ENCODE measurements around the gene C3orf70. TPM values are rescaled to one million over a fixed set of nuclear protein-coding genes. Genes with fewer than 3 reads are reported as not detected.

The C3orf70 gene
- total and polyA plus RNA-seq, 8 donors = 0.22 to 0.90 (median 0.36) TPM

GRCh38 chr3:185157347-185157746 is 4.5 kb upstream of the C3orf70 start:
- TF ChIP-seq CTCF (IDR thresholded peaks at IDR 0.05) = no peak
- ATAC-seq = no peak
- Histone ChIP-seq H3K4me3 (no peak overlapping the region), H3K9me3 (no peaks in the 10 kb centered on the region), H3K27me3 (no peaks in the 10 kb centered on the region), H3K27ac (no peak overlapping the region), H3K36me3 (no peaks in the 10 kb centered on the region), H3K4me1 (no peaks in the 10 kb centered on the region)
- WGBS, 2 donors = 82 to 88% methylated on average over 3 of the region's 3 CpGs
- no peak for FAIRE-seq
- DNase-seq = no peak
- intact Hi-C loops (cut with DNase I) = no loop called here

GRCh38 chr3:185155678-185156077 is 2.8 kb upstream of the C3orf70 start:
- Histone ChIP-seq H3K4me3 (no peak overlapping the region), H3K4me1 (peaks cover 0 to 3% (median 0%) of the 10 kb centered on the region in 3 donors), H3K27ac (no peak overlapping the region), H3K27me3 (peaks cover 0 to 14% (median 0%) of the 10 kb centered on the region in 4 donors), H3K36me3 (no peaks in the 10 kb centered on the region), H3K9me3 (no peaks in the 10 kb centered on the region)
- ATAC-seq = no peak
- WGBS, 2 donors = 79 to 85% methylated on average over 5 of the region's 5 CpGs
- intact Hi-C loops (cut with DNase I) = no loop called here
- no peak for FAIRE-seq
- TF ChIP-seq CTCF (IDR thresholded peaks at IDR 0.05) = no peak
- DNase-seq = no peak

- H3K4me3 ChIP-seq = no peak overlapping the region
- ATAC-seq = no peak
- intact Hi-C loops (cut with DNase I) = no loop called here
Measured at GRCh38 chr3:185153861-185154629, 1.2 kb upstream of the C3orf70 start.

GRCh38 chr3:185153171-185153771 is 411 bp upstream of the C3orf70 start:
- DNase-seq (peak in 1 of 6 donors; percentile 65), ATAC-seq (peak in 3 of 4 donors; percentile 11 to 24 (median 24)), FAIRE-seq (no peak)
- H3K9me3 ChIP-seq = no peaks in the 10 kb centered on the region
- peak overlapping the region in 3 of 4 donors; percentile 12 to 62 (median 47) for H3K4me3 ChIP-seq
- H3K4me1 ChIP-seq = peaks cover 0 to 3% (median 0%) of the 10 kb centered on the region in 3 donors
- 3 to 8% methylated on average over 34 to 53 of the region's 53 CpGs for WGBS, 2 donors
- intact Hi-C loops (cut with DNase I) = no loop called here
- no peak for TF ChIP-seq CTCF (IDR thresholded peaks at IDR 0.05)
- H3K27ac ChIP-seq = no peak overlapping the region
- peaks cover 0 to 21% (median 5%) of the 10 kb centered on the region in 4 donors for H3K27me3 ChIP-seq
- H3K36me3 ChIP-seq = no peaks in the 10 kb centered on the region

More at GRCh38 chr3:185153861-185154629, 1.2 kb upstream of the C3orf70 start:
- H3K4me1 ChIP-seq = peaks cover 0 to 3% (median 0%) of the 10 kb centered on the region in 3 donors
- WGBS, 2 donors = 73 to 78% methylated on average over 16 of the region's 16 CpGs
- H3K9me3 ChIP-seq = no peaks in the 10 kb centered on the region
- H3K36me3 ChIP-seq = no peaks in the 10 kb centered on the region
- FAIRE-seq = no peak
- TF ChIP-seq CTCF (IDR thresholded peaks at IDR 0.05) = no peak
- no peak for DNase-seq
- peaks cover 0 to 17% (median 5%) of the 10 kb centered on the region in 4 donors for H3K27me3 ChIP-seq
- no peak overlapping the region for H3K27ac ChIP-seq
